Urinary bladder (tissue), 4 donors: Measurements from ENCODE around the gene ASCL5. TPM values are rescaled to one million over a fixed set of nuclear protein-coding genes. Genes with fewer than 3 reads are reported as not detected.

Source experiments
- DNase-seq: peaks from one replicate; pipeline ENCODE4 v3.0.0-alpha.2; 2015; ENCODE audit errors: extremely low spot score
- H3K27ac ChIP-seq: one replicate; pipeline ENCODE4 v1.5.1; 2013; ENCODE audit warnings: low read depth, mild to moderate bottlenecking, moderate library complexity
- H3K36me3 ChIP-seq: one replicate; pipeline ENCODE4 v1.6.1; 2013; ENCODE audit warnings: mild to moderate bottlenecking, moderate library complexity; ENCODE audit not compliant: insufficient read depth
- H3K4me1 ChIP-seq: one replicate; pipeline ENCODE4 v1.6.1; 2013; ENCODE audit warnings: mild to moderate bottlenecking, moderate library complexity; ENCODE audit not compliant: insufficient read depth
- H3K4me3 ChIP-seq: one replicate; pipeline ENCODE4 v1.5.1; 2013; ENCODE audit warnings: low read depth, low read length
- WGBS: extraction: QIAGEN DNeasy Blood & Tissue Kit; methylation state at CpG from one replicate; pipeline ENCODE4 v1.1.7; 2013; 5-methylcytosine and 5-hydroxymethylcytosine counted together
- polyA plus RNA-seq: library from polyadenylated mRNA; stranded (reverse); fragments of 200-250 nt; gene quantifications from one replicate; pipeline ENCODE4 v1.2.3, GENCODE V29; 2013
- total RNA-seq: library from RNA; depleted of rRNA; stranded (reverse); fragments of >200 nt; gene quantifications from one replicate; pipeline ENCODE4 v1.2.3, GENCODE V29; 2014
- donor health status: healthy with polysubstance abuse.
- donor health status: healthy.

The ASCL5 gene
- total and polyA plus RNA-seq, 2 donors = not detected

GRCh38 chr1:201144701-201145100 lies 17.7 kb upstream of the ASCL5 start:
- Histone ChIP-seq H3K27ac (no peak overlapping the region), H3K4me1 (no peaks in the 10 kb centered on the region), H3K4me3 (no peak overlapping the region), H3K36me3 (no peaks in the 10 kb centered on the region)
- no peak for DNase-seq
- WGBS = 76% methylated on average over 5 of the region's 5 CpGs

- Histone ChIP-seq H3K36me3 (no peaks in the 10 kb centered on the region), H3K4me1 (no peaks in the 10 kb centered on the region), H3K27ac (no peak overlapping the region), H3K4me3 (no peak overlapping the region)
- 90% methylated on average over 18 of the region's 18 CpGs for WGBS
- DNase-seq = no peak
Observed at GRCh38 chr1:201143726-201144635, 17.0 kb upstream of the ASCL5 start.

- H3K36me3 ChIP-seq = no peaks in the 10 kb centered on the region
- 90% methylated on average over 16 of the region's 16 CpGs for WGBS
- no peak overlapping the region for H3K4me3 ChIP-seq
- no peak for DNase-seq
- no peaks in the 10 kb centered on the region for H3K4me1 ChIP-seq
- H3K27ac ChIP-seq = no peak overlapping the region
Observed at GRCh38 chr1:201142849-201143725, 16.1 kb upstream of the ASCL5 start.

- H3K36me3 ChIP-seq = no peaks in the 10 kb centered on the region
- DNase-seq = no peak
Observed at GRCh38 chr1:201142011-201142848, 15.2 kb upstream of the ASCL5 start.

GRCh38 chr1:201141418-201141817 lies 14.4 kb upstream of the ASCL5 start:
- H3K27ac ChIP-seq = no peak overlapping the region
- 97% methylated on average over 5 of the region's 5 CpGs for WGBS
- H3K36me3 ChIP-seq = no peaks in the 10 kb centered on the region
- H3K4me1 ChIP-seq = no peaks in the 10 kb centered on the region
- no peak for DNase-seq
- no peak overlapping the region for H3K4me3 ChIP-seq

More at GRCh38 chr1:201142011-201142848, 15.2 kb upstream of the ASCL5 start:
- H3K27ac ChIP-seq = no peak overlapping the region
- H3K4me3 ChIP-seq = no peak overlapping the region
- no peaks in the 10 kb centered on the region for H3K4me1 ChIP-seq
- WGBS = 82% methylated on average over 16 of the region's 16 CpGs

- Histone ChIP-seq H3K4me3 (no peak overlapping the region), H3K36me3 (no peaks in the 10 kb centered on the region), H3K4me1 (no peaks in the 10 kb centered on the region), H3K27ac (no peak overlapping the region)
- DNase-seq = no peak
- WGBS = 93% methylated on average over 8 of the region's 8 CpGs
Observed at GRCh38 chr1:201140941-201141260, 13.9 kb upstream of the ASCL5 start.

GRCh38 chr1:201140235-201140940 lies 13.4 kb upstream of the ASCL5 start:
- DNase-seq = no peak
- H3K4me3 ChIP-seq = no peak overlapping the region
- H3K36me3 ChIP-seq = no peaks in the 10 kb centered on the region
- no peak overlapping the region for H3K27ac ChIP-seq
- H3K4me1 ChIP-seq = no peaks in the 10 kb centered on the region
- 72% methylated on average over 10 of the region's 10 CpGs for WGBS

GRCh38 chr1:201139756-201140155 lies 12.8 kb upstream of the ASCL5 start:
- WGBS = 91% methylated on average over 9 of the region's 9 CpGs
- H3K27ac ChIP-seq = no peak overlapping the region
- no peak for DNase-seq
- peaks cover 2% of the 10 kb centered on the region for H3K36me3 ChIP-seq
- H3K4me3 ChIP-seq = no peak overlapping the region
- no peaks in the 10 kb centered on the region for H3K4me1 ChIP-seq

GRCh38 chr1:201139306-201139705 lies 12.3 kb upstream of the ASCL5 start:
- Histone ChIP-seq H3K36me3 (peaks cover 2% of the 10 kb centered on the region), H3K4me1 (no peaks in the 10 kb centered on the region), H3K4me3 (no peak overlapping the region), H3K27ac (no peak overlapping the region)
- 98% methylated on average over 5 of the region's 5 CpGs for WGBS
- no peak for DNase-seq

- H3K36me3 ChIP-seq = peaks cover 2% of the 10 kb centered on the region
- no peak overlapping the region for H3K4me3 ChIP-seq
- no peak overlapping the region for H3K27ac ChIP-seq
- no peak for DNase-seq
- WGBS = 67% methylated on average over 6 of the region's 6 CpGs
- H3K4me1 ChIP-seq = no peaks in the 10 kb centered on the region
Observed at GRCh38 chr1:201138311-201138840, 11.4 kb upstream of the ASCL5 start.

GRCh38 chr1:201137579-201138310 lies 10.8 kb upstream of the ASCL5 start:
- Histone ChIP-seq H3K27ac (no peak overlapping the region), H3K4me3 (no peak overlapping the region), H3K4me1 (no peaks in the 10 kb centered on the region), H3K36me3 (peaks cover 2% of the 10 kb centered on the region)
- DNase-seq = no peak
- 44% methylated on average over 6 of the region's 6 CpGs for WGBS

GRCh38 chr1:201137024-201137392 lies 10.0 kb upstream of the ASCL5 start:
- no peak for DNase-seq
- 93% methylated on average over 7 of the region's 7 CpGs for whole genome bisulfite sequencing
- no peak overlapping the region for H3K27ac ChIP-seq
- peaks cover 2% of the 10 kb centered on the region for H3K36me3 ChIP-seq
- H3K4me3 ChIP-seq = no peak overlapping the region
- H3K4me1 ChIP-seq = no peaks in the 10 kb centered on the region
